Effector memory CD4-positive, alpha-beta T cell (primary cell): ENCODE data around the gene CTSA.

Experiments
- DNase-seq, 3 donors: peaks; one replicate each; pipeline ENCODE4 v3.0.0-alpha.2; 2020
- H3K27ac ChIP-seq: 2 replicates; pipeline ENCODE4 v1.7.0; 2013; ENCODE audit warnings: mild to moderate bottlenecking, low read length, moderate library complexity; ENCODE audit not compliant: insufficient read depth, poor library complexity, severe bottlenecking
- H3K27me3 ChIP-seq: replicated peaks from 2 replicates; pipeline ENCODE4 v1.7.0; 2013; ENCODE audit warnings: mild to moderate bottlenecking, low read length; ENCODE audit not compliant: insufficient read depth, control insufficient read depth, poor library complexity, severe bottlenecking
- H3K36me3 ChIP-seq: 2 replicates; pipeline ENCODE4 v1.7.0; 2013; ENCODE audit warnings: mild to moderate bottlenecking, low read length, moderate library complexity; ENCODE audit not compliant: control insufficient read depth, insufficient read depth
- H3K4me1 ChIP-seq: 2 replicates; pipeline ENCODE4 v1.7.0; 2013; ENCODE audit warnings: low read length, mild to moderate bottlenecking; ENCODE audit not compliant: control insufficient read depth, insufficient read depth, poor library complexity, severe bottlenecking
- H3K4me3 ChIP-seq: 2 replicates; pipeline ENCODE4 v1.7.0; 2013; ENCODE audit warnings: low read length, low read depth, mild to moderate bottlenecking; ENCODE audit not compliant: insufficient read depth, poor library complexity, severe bottlenecking
- H3K9me3 ChIP-seq: 2 replicates; pipeline ENCODE4 v1.7.0; 2013; ENCODE audit warnings: mild to moderate bottlenecking, low read length, moderate library complexity; ENCODE audit not compliant: control insufficient read depth

CTSA gene

DNA sequence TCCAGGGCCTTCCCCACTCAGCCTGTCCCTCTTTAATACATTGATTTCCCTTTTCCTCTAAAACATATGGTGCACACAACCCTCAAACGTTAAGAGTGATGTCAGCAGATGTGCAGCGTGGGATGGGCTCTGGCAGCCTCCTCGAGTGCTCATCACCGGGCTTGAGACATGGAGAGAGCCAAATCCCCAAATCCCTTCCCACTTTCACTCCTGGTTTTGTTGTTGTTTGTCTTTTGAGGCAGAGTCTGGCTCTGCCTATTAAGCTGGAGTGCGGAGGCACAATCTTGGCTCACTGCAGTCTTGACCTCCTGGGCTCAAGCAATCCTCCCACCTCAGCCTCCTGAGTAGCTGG lies 26.6 kb downstream of the CTSA start:
- Histone ChIP-seq H3K36me3 (no peaks in the 10 kb centered on the region), H3K4me3 (no peak overlapping the region), H3K4me1 (no peaks in the 10 kb centered on the region), H3K27me3 (no peaks in the 10 kb centered on the region), H3K27ac (no peak overlapping the region), H3K9me3 (no peaks in the 10 kb centered on the region)
- no peak for DNase-seq

DNA sequence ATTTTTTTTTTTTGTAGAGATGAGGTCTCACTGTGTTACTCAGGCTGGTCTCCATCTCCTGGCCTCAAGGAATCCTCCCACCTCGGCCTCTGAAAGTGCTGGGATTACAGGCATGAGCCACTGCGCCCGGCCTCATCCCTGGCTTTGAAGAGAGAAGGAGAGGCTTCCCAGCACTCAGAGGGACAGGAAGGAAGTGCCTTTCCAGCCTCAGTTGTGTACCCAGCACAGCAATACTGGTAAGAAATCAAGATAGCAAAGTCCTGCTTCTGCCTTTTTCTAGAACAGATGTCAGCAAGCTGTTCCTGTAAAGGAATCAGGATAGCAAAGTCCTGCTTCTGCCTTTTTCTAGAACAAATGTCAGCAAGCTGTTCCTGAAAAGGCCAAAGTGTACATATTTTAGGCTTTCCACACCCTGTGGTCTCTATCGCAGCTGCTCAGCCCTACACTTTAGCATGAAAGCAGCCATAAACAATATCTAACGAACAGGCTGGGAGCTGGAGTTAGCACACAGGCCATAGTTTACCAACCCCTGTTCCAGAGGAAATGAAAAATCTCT lies 27.1 kb downstream of the CTSA start:
- no peaks in the 10 kb centered on the region for H3K9me3 ChIP-seq
- no peak for DNase-seq
- H3K4me3 ChIP-seq, result no peak overlapping the region
- H3K36me3 ChIP-seq, result no peaks in the 10 kb centered on the region
- H3K27me3 ChIP-seq, result no peaks in the 10 kb centered on the region
- no peaks in the 10 kb centered on the region for H3K4me1 ChIP-seq
- no peak overlapping the region for H3K27ac ChIP-seq

DNA sequence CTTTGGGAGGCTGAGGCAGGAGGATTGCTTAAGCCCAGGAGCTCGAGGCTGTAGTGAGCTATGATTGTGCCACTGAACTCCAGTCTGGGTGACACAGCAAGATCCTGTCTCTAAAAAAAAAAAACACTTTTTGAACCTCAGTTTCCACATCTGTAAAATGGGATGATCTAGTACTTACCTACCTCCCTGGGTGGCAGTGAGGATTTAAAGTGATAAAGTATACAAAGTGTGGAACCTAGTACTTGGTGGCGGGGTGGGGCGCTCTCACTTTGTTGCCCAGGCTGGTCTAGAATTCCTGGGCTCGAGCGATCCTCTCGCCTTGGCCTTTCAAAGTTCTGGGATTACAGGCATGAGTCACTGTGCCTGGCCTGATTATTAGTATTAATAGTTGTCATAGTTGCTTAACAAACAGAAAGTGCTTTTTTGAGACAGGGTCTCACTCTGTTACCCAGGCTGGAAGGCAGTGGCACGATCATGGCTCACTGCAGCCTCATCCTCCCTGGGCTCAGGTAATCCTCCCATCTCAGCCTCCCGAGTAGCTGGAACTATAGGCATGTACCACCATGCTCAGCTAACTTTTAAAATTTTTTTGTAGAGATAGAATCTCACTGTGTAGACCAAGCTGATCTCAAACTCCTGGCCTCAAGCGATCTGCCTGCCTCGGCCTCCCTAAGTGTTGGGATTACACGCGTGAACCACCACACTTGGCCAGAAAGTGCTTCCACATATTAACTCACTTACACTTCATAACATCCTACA lies 27.8 kb downstream of the CTSA start:
- Histone ChIP-seq H3K4me1 (no peaks in the 10 kb centered on the region), H3K27ac (no peak overlapping the region), H3K9me3 (no peaks in the 10 kb centered on the region), H3K4me3 (no peak overlapping the region), H3K27me3 (no peaks in the 10 kb centered on the region), H3K36me3 (no peaks in the 10 kb centered on the region)
- no peak for DNase-seq

DNA sequence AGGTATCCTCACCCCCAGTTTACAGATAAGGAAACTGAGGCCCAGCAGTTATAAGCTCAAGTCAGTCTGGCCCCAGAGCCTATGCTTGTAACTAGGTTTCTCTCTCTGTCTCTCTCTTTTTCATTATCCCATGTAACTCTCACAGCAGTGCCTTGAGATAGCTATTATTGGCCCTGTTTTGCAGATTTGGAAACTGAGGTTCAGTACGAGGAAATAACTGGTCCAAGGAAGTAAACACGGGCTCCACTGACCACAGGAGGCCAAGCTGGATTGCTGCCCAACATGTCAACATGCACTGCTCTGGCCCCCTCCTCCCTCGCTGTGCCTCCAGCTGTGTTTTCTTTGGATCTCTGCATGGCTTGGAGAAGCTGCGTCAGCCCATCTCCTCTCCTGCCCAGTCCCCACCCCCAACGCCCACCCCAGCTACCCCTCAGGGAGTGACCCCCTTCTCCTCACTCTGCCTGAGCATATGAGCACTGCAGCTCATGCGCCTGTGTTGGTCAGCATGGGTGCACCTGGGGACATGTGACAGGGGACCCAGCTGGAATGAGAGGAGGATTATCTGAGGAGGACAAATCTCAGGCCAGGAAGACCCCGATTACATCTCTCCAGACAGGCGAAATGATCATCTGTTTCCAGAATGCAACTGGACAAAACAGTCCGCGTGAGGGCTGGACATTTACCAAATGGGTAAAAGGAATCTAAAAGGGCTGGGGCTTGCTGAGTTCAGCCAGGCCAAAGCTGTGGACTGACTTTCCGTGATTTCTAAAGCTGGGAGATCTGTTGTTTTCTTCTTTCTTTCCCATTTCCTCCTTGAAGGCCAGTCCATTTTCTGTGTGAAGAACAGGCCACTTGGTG lies 28.6 kb downstream of the CTSA start:
- Histone ChIP-seq H3K27ac (no peak overlapping the region), H3K36me3 (no peaks in the 10 kb centered on the region), H3K9me3 (no peaks in the 10 kb centered on the region), H3K27me3 (no peaks in the 10 kb centered on the region), H3K4me1 (peaks cover 3% of the 10 kb centered on the region), H3K4me3 (no peak overlapping the region)
- DNase-seq, result no peak

DNA sequence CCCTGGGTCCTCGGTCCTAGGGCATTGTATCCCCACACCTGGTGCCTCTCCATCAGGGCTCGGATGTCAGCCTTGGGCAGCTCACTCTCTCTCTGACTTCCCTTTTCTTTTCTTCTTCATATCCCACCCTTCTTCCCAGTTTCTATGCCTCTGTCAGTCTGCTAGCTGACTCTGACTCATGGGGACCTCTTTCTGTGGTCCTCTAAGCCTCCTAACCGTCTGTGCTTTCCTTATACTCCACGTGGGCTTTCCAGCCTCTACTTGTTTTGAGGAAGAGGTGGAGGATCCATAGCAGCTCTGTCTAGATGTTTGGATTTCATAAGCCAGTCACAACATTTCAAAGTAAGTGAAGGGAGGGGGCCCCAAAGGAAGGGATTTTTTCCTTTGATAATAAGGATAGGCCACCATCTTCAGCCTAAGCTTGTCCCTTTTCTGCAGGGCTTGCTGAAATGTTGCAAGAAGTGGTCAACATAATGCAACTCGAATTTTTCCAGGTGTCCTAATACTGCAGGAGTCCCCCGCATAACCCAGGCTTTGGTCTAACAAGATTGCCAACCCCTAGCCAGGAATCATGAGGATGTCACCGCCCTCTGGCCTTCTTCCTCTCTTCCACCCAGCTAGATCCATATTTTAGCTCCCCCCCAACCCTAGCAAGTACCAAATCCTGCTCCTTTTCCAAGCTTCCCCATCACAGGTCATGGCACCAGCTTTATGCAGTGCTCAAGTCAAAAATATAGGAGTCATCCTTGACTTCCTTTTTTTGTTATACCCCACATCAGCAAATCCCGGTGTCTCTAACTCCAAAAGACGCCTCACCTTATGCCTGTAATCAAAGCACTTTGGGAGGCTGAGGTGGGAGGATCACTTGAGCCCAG lies 29.6 kb downstream of the CTSA start:
- no peak for DNase-seq
- Histone ChIP-seq H3K36me3 (no peaks in the 10 kb centered on the region), H3K27me3 (no peaks in the 10 kb centered on the region), H3K9me3 (no peaks in the 10 kb centered on the region), H3K4me1 (peaks cover 3% of the 10 kb centered on the region), H3K4me3 (no peak overlapping the region), H3K27ac (no peak overlapping the region)

DNA sequence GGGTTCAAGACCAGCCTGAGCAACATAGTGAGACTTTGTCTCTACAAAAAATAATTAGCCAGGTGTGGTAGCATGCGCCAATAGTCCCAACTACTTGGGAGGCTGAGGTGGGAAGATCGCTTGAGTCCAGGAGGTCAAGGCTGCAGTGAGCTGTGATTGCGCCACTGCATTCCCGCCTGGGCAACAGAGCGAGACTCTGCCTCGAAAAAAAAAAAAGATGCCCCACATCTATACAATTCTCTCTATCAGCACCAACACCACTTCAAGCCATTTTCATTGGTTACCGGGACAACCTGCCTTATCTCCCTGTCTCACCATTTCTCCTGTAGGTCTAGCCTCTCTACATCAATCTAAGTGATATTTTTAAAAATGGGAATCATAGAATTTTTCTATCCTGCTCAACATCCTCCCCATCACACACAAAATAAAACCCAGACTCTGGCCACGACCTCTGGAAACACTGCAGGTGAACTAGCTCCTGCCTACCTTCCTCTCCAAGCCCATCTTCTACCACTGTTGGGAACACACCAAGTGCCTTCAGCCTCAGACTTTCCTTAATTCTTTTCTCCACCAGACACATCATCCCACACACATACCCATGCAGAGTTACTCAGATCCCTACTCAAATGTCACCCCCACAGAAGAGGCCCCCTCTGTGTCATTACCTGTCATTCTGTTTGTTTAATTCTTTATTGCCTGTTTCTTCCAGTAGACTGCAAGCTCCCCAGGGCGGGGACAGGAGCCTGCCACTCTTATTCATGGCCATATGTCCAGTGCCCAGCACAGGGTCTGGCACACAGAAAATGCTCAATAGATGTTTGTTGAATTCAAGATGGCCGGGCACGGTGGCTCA lies 30.4 kb downstream of the CTSA start:
- Histone ChIP-seq H3K36me3 (no peaks in the 10 kb centered on the region), H3K4me1 (peaks cover 3% of the 10 kb centered on the region), H3K9me3 (no peaks in the 10 kb centered on the region), H3K27me3 (no peaks in the 10 kb centered on the region), H3K27ac (no peak overlapping the region), H3K4me3 (no peak overlapping the region)
- no peak for DNase-seq

DNA sequence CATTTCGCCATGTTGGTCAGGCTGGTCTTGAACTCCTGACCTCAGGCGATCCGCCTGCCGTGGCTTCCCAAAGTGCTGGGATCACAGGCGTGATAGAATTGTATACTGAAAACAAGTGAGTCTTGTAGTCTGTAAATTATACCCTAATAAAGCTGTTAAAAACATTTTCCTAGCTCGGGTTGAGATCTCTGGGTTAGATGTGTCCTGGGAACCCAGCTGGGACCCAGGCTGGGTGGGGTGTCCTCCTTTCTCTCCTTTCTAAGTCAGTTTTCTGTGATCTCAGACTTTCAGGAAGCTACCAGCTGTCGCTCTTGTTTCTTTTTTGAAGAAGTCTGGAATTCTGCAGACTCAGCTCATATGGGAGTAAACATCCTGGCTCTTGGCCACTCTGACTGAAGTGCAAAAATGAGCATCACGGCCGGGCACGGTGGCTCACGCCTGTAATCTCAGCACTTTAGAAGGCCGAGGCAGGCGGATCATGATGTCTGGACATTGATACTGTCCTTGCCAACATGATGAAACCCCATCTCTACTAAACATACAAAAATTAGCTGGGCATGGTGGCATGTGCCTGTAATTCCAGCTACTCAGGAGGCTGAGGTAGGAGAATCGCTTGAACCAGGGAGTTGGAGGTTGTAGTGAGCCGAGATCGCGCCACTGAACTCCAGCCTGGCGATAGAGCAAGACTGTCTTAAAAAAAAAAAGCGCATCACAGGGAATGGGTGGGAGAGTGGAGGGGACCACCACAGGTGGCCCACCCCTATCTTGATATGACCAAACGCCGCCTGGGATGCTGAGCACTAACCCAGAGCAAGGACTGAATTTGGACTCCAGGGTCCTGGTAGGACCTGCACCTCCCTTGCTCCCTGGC lies 33.5 kb downstream of the CTSA start:
- Histone ChIP-seq H3K36me3 (no peaks in the 10 kb centered on the region), H3K9me3 (no peaks in the 10 kb centered on the region), H3K27ac (no peak overlapping the region), H3K4me1 (peaks cover 3% of the 10 kb centered on the region), H3K27me3 (no peaks in the 10 kb centered on the region), H3K4me3 (no peak overlapping the region)
- DNase-seq, result no peak

DNA sequence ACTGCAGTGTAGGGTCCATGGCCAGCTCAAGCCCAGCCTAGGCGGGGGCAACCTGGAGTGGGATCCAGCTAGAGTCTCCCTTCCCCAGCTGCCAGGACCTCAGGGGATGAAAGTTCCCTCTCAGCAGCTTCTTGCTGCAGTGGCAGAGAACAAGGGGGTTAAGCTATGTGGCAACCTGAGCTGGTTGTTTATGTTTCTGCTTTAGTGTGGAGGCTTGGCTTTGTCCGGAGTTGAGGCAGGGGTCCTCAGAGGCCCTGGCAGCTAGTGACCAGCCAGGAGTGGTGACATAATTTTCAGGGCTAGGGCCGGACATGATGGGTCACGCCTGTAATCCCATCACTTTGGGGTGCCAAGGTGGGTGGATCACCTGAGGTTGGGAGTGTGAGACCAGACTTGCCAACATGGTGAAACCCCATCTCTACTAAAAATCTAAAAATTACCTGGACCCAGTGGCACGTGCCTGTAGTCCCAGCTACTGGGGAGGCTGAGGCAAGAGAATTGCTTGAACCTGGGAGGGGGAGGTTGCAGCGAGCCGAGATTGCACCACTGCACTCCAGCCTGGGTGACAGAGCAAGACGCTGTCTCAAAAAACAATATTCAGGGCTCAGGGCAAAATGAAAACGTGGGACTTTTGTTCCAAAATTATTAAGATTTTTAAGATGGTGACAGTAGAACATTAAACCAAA lies 34.8 kb downstream of the CTSA start:
- H3K27ac ChIP-seq, result no peak overlapping the region
- DNase-seq, result no peak
- H3K4me1 ChIP-seq, result peaks cover 3% of the 10 kb centered on the region
- no peaks in the 10 kb centered on the region for H3K27me3 ChIP-seq
- H3K36me3 ChIP-seq, result no peaks in the 10 kb centered on the region
- H3K4me3 ChIP-seq, result no peak overlapping the region
- H3K9me3 ChIP-seq, result no peaks in the 10 kb centered on the region
